ENCODE data around the gene HOXD8. TPM values are rescaled to one million over a fixed set of nuclear protein-coding genes. Genes with fewer than 3 reads are reported as not detected.

HOXD8 gene
- polyA plus RNA-seq, 3 donors = 0.84 to 8.8 (median 6.3) TPM

DNA sequence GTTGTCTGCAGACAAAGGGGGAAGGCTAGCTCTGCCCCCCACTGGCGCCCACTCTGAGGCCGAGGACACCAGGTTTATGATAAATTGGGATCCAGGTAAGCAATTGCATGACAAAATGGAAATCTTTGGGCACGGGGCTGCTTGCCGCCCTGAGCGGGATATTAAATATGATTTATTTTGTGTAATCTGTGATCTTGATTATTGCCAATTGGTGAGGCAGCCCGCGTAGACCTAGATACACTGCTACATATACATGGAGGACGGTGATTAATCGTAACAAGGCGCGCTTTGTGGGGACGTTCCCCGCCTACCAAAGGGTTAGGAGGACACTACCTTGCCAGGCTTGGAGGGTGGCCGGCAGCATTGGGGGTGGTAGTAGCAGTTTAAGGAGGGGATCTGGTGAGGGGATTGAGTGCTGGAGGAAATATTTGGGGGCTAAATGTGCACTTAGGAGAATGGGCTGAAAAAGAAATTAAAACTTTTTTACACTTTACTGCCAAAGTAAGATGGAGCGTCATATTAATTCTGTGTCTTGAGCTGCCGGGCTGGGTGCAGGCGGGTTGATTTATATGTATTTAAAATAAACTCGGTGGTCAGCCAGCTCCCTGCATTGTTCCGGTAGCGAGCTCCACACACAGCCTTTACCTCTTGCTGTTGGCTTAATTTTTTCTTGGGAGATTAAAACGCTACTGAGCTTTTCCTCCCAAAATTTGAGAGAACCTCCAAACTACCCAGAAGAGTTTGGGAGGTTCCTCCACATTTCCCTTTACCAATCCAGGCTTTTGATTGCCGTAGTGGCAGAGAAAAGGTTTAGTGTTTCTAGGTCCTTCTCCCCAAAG is 31.7 kb downstream of the HOXD8 start:
- H3K27ac ChIP-seq (ENCODE audit: low read depth, low read length) = no peak overlapping the region
- WGBS, 3 donors = 14 to 47% (median 28%) methylated on average over 22 of the region's 22 CpGs

GRCh38 chr2:176161825-176162626 is 32.5 kb downstream of the HOXD8 start:
- no peak overlapping the region for H3K27ac ChIP-seq (ENCODE audit: low read depth, low read length)
- WGBS, 3 donors = 4 to 24% (median 15%) methylated on average over 22 of the region's 22 CpGs

GRCh38 chr2:176162911-176163671 is 33.6 kb downstream of the HOXD8 start:
- H3K27ac ChIP-seq (ENCODE audit: low read depth, low read length) = no peak overlapping the region
- WGBS, 3 donors = 10 to 29% (median 17%) methylated on average over 29 of the region's 29 CpGs

GRCh38 chr2:176163672-176164056 is 34.2 kb downstream of the HOXD8 start:
- WGBS, 3 donors = 12 to 44% (median 24%) methylated on average over 12 of the region's 12 CpGs
- H3K27ac ChIP-seq (ENCODE audit: low read depth, low read length) = no peak overlapping the region

- WGBS, 3 donors = 16 to 51% (median 23%) methylated on average over 13 of the region's 13 CpGs
- no peak overlapping the region for H3K27ac ChIP-seq (ENCODE audit: low read depth, low read length)
These were observed 34.7 kb downstream of the HOXD8 start for GRCh38 chr2:176164201-176164600.

- no peak overlapping the region for H3K27ac ChIP-seq (ENCODE audit: low read depth, low read length)
- WGBS, 3 donors = 8 to 30% (median 21%) methylated on average over 52 of the region's 52 CpGs
These were observed 35.3 kb downstream of the HOXD8 start for GRCh38 chr2:176164611-176165369.

DNA sequence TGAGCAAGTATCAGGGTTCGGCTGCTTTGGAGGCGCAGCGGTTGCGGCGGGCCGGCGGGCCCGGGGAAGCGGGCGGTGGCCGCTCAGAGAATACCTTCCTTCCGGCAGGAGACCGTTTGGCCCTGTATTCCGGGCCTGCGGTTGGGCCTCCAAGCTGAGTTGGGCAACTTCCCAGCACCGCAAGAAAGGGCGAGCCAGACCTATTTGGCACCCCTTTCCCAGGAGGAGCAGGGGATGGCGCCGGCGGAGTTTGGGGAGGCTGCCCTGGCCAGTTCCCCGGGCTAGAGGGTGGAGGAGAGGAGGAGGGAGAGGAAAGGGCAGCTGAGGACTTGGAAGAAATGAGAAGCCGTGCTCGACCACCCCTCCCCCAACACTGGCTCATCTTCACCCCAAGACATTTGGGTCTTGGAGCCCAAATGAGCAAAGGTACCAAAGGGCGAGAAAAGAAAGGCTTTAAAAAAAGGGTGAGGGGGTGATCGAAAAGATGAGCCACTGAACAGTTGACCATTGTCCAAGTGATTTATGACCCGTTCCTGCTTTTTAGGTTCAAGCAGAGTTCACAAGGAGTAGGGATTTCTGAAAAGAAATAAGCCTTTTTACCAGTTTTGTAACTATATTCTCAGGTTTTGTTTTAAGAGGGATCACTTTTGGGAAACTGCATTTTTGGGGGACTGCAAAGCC is 36.0 kb downstream of the HOXD8 start:
- WGBS, 3 donors = 12 to 28% (median 23%) methylated on average over 26 of the region's 26 CpGs

DNA sequence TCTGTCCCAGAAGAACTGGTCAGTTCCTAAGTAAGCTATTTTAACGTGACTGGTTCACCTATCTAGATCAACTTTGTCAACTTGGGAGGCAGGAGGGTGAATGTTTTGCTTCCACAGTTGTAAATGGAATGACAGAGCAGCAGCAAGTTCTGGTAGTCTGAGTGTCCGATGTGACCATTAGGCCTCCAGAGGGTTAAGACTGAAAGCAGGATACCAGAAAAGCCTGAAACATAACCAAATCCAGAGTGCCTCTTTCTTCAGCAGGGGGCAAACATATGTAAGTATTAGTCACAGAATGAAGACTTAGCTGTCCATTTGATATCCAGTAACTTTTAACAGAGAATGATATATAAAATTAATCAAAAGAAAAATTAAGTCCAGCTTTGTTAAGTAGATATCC is 36.8 kb downstream of the HOXD8 start:
- no peak overlapping the region for H3K27ac ChIP-seq (ENCODE audit: low read depth, low read length)
- WGBS, 3 donors = 20 to 48% (median 34%) methylated on average over 2 of the region's 2 CpGs

More for the DNA sequence above, 36.0 kb downstream of the HOXD8 start:
- no peak overlapping the region for H3K27ac ChIP-seq (ENCODE audit: low read depth, low read length)

DNA sequence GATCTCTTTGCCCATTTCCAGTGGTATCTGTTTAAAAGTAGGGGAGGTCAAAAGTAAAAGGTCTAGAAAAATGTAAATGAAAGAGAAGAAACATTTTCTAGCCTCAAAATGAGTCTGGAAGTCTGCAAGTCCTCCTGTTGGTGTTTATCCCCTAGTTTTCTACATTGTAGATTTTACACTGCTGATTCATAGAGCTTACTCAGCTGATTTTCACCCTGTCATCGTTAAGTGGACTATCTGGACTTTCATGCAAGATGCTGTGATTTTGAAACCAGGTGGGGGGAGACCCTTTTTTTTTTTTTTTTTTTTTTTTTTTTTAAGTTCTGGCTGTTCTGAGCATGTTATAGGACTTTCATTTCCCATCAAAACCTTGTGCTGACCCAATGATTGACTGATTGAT is 37.9 kb downstream of the HOXD8 start:
- WGBS, 3 donors = 63 to 71% (median 69%) methylated on average over 1 of the region's 1 CpG
- H3K27ac ChIP-seq (ENCODE audit: low read depth, low read length) = no peak overlapping the region

- 60 to 87% (median 83%) methylated on average over 5 of the region's 5 CpGs for WGBS, 3 donors
- no peak overlapping the region for H3K27ac ChIP-seq (ENCODE audit: low read depth, low read length)
These were observed 39.7 kb downstream of the HOXD8 start for GRCh38 chr2:176169181-176169580.

GRCh38 chr2:176169711-176170110 is 40.2 kb downstream of the HOXD8 start:
- 52 to 70% (median 68%) methylated on average over 2 of the region's 2 CpGs for WGBS, 3 donors
- no peak overlapping the region for H3K27ac ChIP-seq (ENCODE audit: low read depth, low read length)

GRCh38 chr2:176170602-176171305 is 41.2 kb downstream of the HOXD8 start:
- 52 to 94% (median 74%) methylated on average over 1 of the region's 1 CpG for WGBS, 3 donors
- no peak overlapping the region for H3K27ac ChIP-seq (ENCODE audit: low read depth, low read length)

DNA sequence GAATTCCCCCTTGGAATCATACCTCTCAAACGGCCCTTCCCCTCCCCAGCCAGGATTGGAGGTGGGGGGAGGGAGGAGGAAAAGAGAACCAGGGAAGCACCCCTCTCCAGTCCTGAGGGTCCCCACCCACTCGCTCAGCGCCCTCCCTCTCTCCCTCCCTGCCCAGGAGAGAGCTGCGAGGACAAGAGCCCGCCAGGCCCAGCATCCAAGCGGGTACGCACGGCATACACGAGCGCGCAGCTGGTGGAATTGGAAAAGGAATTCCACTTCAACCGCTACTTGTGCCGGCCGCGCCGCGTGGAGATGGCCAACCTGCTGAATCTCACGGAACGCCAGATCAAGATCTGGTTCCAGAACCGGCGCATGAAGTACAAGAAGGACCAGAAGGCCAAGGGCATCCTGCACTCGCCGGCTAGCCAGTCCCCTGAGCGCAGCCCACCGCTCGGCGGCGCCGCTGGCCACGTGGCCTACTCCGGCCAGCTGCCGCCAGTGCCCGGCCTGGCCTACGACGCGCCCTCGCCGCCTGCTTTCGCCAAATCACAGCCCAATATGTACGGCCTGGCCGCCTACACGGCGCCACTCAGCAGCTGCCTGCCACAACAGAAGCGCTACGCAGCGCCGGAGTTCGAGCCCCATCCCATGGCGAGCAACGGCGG is 42.0 kb downstream of the HOXD8 start:
- H3K27ac ChIP-seq (ENCODE audit: low read depth, low read length) = no peak overlapping the region
- WGBS, 3 donors = 15 to 31% (median 23%) methylated on average over 51 of the region's 51 CpGs

- 14 to 33% (median 27%) methylated on average over 60 of the region's 60 CpGs for WGBS, 3 donors
- H3K27ac ChIP-seq (ENCODE audit: low read depth, low read length) = no peak overlapping the region
These were observed 42.7 kb downstream of the HOXD8 start for GRCh38 chr2:176172007-176172894.

DNA sequence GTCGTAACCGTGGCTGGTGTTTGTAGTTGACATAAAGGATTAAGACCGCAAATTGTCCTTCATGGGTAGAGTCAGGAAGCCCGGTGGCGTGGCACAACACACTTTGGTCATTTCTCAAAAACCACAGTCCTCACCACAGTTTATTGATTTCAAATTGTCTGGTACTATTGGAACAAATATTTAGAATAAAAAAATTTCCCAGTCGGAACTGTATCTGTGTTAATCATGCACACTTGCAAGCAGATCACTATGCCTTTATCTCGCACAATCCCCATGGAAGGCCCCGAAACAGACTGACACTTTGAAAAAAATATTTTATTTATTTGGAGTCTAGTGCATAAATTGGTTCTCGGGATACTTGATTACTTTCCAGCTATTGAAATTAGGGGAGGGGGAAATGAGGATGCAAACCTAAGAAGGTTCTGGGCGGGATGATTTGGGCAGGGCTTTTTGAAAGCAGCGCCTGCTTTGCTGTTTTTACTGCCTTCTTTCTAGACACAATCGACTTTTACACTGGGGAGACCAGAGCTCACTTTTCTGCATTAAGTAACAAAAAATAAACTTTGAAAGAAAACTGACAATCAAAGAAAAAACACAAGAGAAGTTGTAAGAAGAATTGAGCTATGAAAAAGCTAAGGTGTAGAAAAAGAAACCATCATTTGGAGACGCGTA is 43.5 kb downstream of the HOXD8 start:
- WGBS, 3 donors = 25 to 51% (median 35%) methylated on average over 14 of the region's 14 CpGs
- no peak overlapping the region for H3K27ac ChIP-seq (ENCODE audit: low read depth, low read length)
